ENCODE data around the gene MSI2.
A peak's percentile ranks its signal among the peaks of the same experiment; 100 is the strongest.

MSI2 gene

DNA sequence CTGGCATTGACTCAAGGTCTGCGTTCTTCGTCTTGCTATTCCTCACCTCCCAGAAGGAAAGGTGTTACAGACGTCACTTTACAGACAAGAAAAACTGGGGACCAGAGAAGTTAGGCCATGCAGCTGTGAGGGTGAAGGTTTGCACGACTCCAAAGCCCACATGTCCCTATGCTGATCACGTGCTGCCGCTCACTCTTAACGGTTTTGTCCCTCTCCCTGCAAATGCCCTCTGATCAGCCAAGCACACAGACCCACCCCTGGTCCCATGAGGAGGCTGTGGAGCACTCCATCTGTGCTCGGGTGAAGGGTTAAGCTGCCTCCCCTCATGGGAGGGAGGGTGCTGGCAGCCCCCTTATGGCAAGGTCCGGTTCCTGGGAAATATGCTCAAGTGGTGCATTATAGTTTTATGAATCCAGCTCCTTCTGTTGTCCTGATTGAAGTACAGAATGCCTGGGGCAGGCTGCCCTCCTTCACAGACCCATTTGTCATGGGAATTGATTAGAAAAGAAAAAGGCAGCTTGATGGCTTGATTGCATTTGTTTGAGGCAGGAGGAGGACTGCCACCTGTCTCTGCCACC, 470.0 kb downstream of the MSI2 start:
- Histone ChIP-seq H3K23ac (ENCODE audit: low read length) (no peak overlapping the region), H3K27ac (ENCODE audit: low read depth, low read length) (no peak overlapping the region), H3K79me2 (ENCODE audit: control insufficient read depth, insufficient read depth, low read length) (no peaks in the 10 kb centered on the region), H2AK5ac (ENCODE audit: low read length) (no peak overlapping the region), H3K18ac (ENCODE audit: low read length) (no peak overlapping the region), H3K9ac (ENCODE audit: low read length) (no peak overlapping the region), H3K4me2 (ENCODE audit: low read length) (no peak overlapping the region), H2BK5ac (ENCODE audit: low read length) (no peak overlapping the region), H4K8ac (ENCODE audit: low read depth, low read length) (no peak overlapping the region), H4K5ac (ENCODE audit: low read length) (no peak overlapping the region), H3K27me3 (ENCODE audit: insufficient read depth, low read length, poor library complexity) (no peaks in the 10 kb centered on the region), H2BK15ac (replicated peaks; ENCODE audit: low read depth) (no peak overlapping the region), H3K4me3 (ENCODE audit: low read length) (no peak overlapping the region), H3K4me1 (ENCODE audit: control insufficient read depth, low read depth, low read length) (no peaks in the 10 kb centered on the region), H3K4ac (ENCODE audit: low read depth, low read length) (no peak overlapping the region), H3K56ac (ENCODE audit: low read length) (no peak overlapping the region), H3K79me1 (ENCODE audit: low read length) (no peaks in the 10 kb centered on the region), H2BK120ac (ENCODE audit: low read depth, low read length) (no peak overlapping the region), H3K36me3 (ENCODE audit: control insufficient read depth, insufficient read depth, low read length) (no peaks in the 10 kb centered on the region)
- DNase-seq: no peak
- WGBS (ENCODE audit: extremely low coverage, insufficient coverage, low lambda C conversion rate): no CpG with 5 or more reads among the region's 9 CpGs

DNA sequence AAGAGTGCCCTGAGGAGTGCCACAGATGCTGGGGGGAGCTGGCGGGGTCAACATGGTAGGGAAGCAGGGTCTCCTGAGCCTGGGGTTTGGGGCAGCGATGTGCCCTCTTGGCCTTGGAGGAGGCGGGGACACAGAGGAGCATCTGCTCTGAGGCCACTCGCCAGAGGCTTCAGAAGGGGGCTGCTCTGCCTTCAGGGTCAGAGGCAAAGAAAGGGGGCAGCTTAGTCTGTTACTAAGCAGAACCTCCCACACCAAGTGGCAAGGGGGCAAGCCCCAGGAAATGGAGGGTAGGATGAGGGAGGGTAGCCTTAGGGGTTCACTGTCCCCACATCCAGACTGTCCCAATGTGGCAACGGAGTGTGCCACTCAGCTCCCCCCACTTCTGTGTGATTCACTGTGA, 470.5 kb downstream of the MSI2 start:
- no peaks in the 10 kb centered on the region for H3K79me1 ChIP-seq (ENCODE audit: low read length)
- no peak overlapping the region for H3K9ac ChIP-seq (ENCODE audit: low read length)
- no peaks in the 10 kb centered on the region for H3K4me1 ChIP-seq (ENCODE audit: control insufficient read depth, low read depth, low read length)
- H3K4me3 ChIP-seq (ENCODE audit: low read length): no peak overlapping the region
- H3K4me2 ChIP-seq (ENCODE audit: low read length): no peak overlapping the region
- no peak overlapping the region for H4K8ac ChIP-seq (ENCODE audit: low read depth, low read length)
- H3K27ac ChIP-seq (ENCODE audit: low read depth, low read length): no peak overlapping the region
- H3K36me3 ChIP-seq (ENCODE audit: control insufficient read depth, insufficient read depth, low read length): no peaks in the 10 kb centered on the region
- no peak overlapping the region for H2BK15ac ChIP-seq (replicated peaks; ENCODE audit: low read depth)
- H3K56ac ChIP-seq (ENCODE audit: low read length): no peak overlapping the region
- H2BK120ac ChIP-seq (ENCODE audit: low read depth, low read length): no peak overlapping the region
- H3K23ac ChIP-seq (ENCODE audit: low read length): peak overlapping the region; percentile 30
- H2BK5ac ChIP-seq (ENCODE audit: low read length): no peak overlapping the region
- no peaks in the 10 kb centered on the region for H3K27me3 ChIP-seq (ENCODE audit: insufficient read depth, low read length, poor library complexity)
- DNase-seq: no peak
- no peak overlapping the region for H4K5ac ChIP-seq (ENCODE audit: low read length)
- no peak overlapping the region for H3K4ac ChIP-seq (ENCODE audit: low read depth, low read length)
- WGBS (ENCODE audit: extremely low coverage, insufficient coverage, low lambda C conversion rate): no CpG with 5 or more reads among the region's 5 CpGs
- H2AK5ac ChIP-seq (ENCODE audit: low read length): no peak overlapping the region
- H3K18ac ChIP-seq (ENCODE audit: low read length): no peak overlapping the region
- no peaks in the 10 kb centered on the region for H3K79me2 ChIP-seq (ENCODE audit: control insufficient read depth, insufficient read depth, low read length)

DNA sequence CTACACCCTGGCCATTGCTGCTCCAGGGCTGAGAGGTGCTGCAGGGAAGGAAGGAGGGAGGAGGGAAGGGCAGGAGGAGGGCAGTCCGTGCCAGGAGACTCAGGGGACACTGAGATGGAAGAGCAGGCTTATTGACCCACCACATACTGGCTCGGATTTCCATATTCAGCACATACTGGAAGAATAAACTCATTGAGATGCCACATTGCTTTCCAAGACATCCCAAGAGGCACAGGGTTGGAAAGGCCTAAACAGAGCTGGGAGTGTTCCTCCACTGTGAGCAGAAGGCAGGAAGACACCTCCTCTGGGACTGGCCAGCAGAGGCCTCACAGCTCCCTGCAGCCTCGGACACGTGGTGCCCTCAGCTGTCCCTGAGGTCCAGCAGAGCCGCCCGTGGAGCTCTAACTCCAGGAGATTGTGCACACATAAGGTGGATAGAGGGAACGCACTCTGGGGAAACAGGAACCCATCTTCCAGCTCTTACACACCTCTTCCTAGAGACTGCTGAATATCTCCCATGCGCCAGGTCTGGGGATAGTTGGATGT, 471.4 kb downstream of the MSI2 start:
- no peak overlapping the region for H3K18ac ChIP-seq (ENCODE audit: low read length)
- H3K23ac ChIP-seq (ENCODE audit: low read length): no peak overlapping the region
- no peaks in the 10 kb centered on the region for H3K79me2 ChIP-seq (ENCODE audit: control insufficient read depth, insufficient read depth, low read length)
- H3K4me3 ChIP-seq (ENCODE audit: low read length): no peak overlapping the region
- no peaks in the 10 kb centered on the region for H3K79me1 ChIP-seq (ENCODE audit: low read length)
- H2BK15ac ChIP-seq (replicated peaks; ENCODE audit: low read depth): no peak overlapping the region
- no peak overlapping the region for H2BK120ac ChIP-seq (ENCODE audit: low read depth, low read length)
- no peaks in the 10 kb centered on the region for H3K4me1 ChIP-seq (ENCODE audit: control insufficient read depth, low read depth, low read length)
- no peak overlapping the region for H3K4ac ChIP-seq (ENCODE audit: low read depth, low read length)
- no peak overlapping the region for H3K9ac ChIP-seq (ENCODE audit: low read length)
- no peak overlapping the region for H2BK5ac ChIP-seq (ENCODE audit: low read length)
- no peak for DNase-seq
- H3K27ac ChIP-seq (ENCODE audit: low read depth, low read length): no peak overlapping the region
- no peaks in the 10 kb centered on the region for H3K27me3 ChIP-seq (ENCODE audit: insufficient read depth, low read length, poor library complexity)
- H4K5ac ChIP-seq (ENCODE audit: low read length): no peak overlapping the region
- no peak overlapping the region for H3K4me2 ChIP-seq (ENCODE audit: low read length)
- no peak overlapping the region for H3K56ac ChIP-seq (ENCODE audit: low read length)
- H4K8ac ChIP-seq (ENCODE audit: low read depth, low read length): no peak overlapping the region
- no CpG with 5 or more reads among the region's 8 CpGs for WGBS (ENCODE audit: extremely low coverage, insufficient coverage, low lambda C conversion rate)
- H3K36me3 ChIP-seq (ENCODE audit: control insufficient read depth, insufficient read depth, low read length): no peaks in the 10 kb centered on the region
- no peak overlapping the region for H2AK5ac ChIP-seq (ENCODE audit: low read length)

DNA sequence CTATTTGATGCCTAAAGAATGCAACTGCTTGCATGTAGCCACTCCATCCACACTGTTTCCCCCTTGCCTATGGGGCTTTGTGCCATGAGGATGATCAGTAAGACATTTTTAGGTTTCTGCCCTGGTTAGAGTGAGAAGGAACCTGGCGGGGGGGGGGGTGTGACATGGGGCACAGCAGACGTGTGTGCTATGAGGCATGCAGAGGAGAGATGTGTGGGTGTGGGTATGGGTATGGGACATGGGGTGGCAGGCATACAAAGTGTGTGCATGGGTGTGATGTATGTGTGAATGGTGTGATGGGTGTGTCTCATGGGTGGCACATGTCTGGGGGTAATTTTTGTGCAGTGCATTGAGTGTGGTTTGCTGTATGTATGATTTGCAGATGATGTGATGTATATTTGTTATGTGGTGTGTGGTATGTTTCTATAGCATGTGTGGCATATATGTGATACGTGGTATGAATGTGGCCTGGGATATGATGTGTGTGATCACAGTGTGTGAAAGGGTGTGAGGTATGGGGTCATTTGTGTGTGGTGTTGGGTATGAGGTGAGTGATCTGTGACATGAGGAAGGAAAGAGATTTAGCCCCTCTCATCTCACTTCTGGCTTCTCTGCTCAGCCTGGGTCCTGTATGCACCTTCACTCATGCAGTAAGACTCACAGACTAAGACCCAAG, 473.8 kb downstream of the MSI2 start:
- Histone ChIP-seq H2BK5ac (ENCODE audit: low read length) (no peak overlapping the region), H3K4me1 (ENCODE audit: control insufficient read depth, low read depth, low read length) (no peaks in the 10 kb centered on the region), H3K56ac (ENCODE audit: low read length) (no peak overlapping the region), H3K4me2 (ENCODE audit: low read length) (no peak overlapping the region), H3K23ac (ENCODE audit: low read length) (no peak overlapping the region), H2AK5ac (ENCODE audit: low read length) (no peak overlapping the region), H3K36me3 (ENCODE audit: control insufficient read depth, insufficient read depth, low read length) (no peaks in the 10 kb centered on the region), H2BK120ac (ENCODE audit: low read depth, low read length) (no peak overlapping the region), H3K18ac (ENCODE audit: low read length) (no peak overlapping the region), H3K4ac (ENCODE audit: low read depth, low read length) (no peak overlapping the region), H3K79me1 (ENCODE audit: low read length) (no peaks in the 10 kb centered on the region), H2BK15ac (replicated peaks; ENCODE audit: low read depth) (no peak overlapping the region), H4K8ac (ENCODE audit: low read depth, low read length) (no peak overlapping the region), H4K5ac (ENCODE audit: low read length) (no peak overlapping the region), H3K27me3 (ENCODE audit: insufficient read depth, low read length, poor library complexity) (no peaks in the 10 kb centered on the region), H3K9ac (ENCODE audit: low read length) (no peak overlapping the region), H3K27ac (ENCODE audit: low read depth, low read length) (no peak overlapping the region), H3K4me3 (ENCODE audit: low read length) (no peak overlapping the region), H3K79me2 (ENCODE audit: control insufficient read depth, insufficient read depth, low read length) (no peaks in the 10 kb centered on the region)
- WGBS (ENCODE audit: extremely low coverage, insufficient coverage, low lambda C conversion rate): 100% methylated on average over 1 of the region's 3 CpGs
- no peak for DNase-seq

DNA sequence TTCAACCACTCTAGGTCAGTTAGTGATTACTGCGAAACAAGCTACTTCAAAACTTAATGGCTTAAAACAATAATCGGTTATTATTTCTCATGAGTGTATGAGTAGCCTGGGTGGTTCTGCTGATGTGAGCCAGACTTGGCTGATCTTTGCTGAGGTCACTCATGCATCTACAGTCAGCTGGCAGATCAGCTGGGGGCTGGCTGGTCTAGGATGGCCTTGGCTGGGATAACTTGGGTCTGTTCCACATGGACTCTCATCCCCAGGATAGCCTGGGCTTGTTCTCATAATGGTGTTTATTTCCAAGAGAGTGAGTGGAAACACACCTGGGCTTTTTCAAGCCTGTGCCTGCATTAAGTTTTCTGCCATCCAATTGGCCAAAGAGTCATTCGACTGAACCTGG, 475.7 kb downstream of the MSI2 start:
- no CpG with 5 or more reads among the region's 3 CpGs for WGBS (ENCODE audit: extremely low coverage, insufficient coverage, low lambda C conversion rate)
- Histone ChIP-seq H3K27ac (ENCODE audit: low read depth, low read length) (no peak overlapping the region), H3K36me3 (ENCODE audit: control insufficient read depth, insufficient read depth, low read length) (no peaks in the 10 kb centered on the region)

More for the DNA sequence above, 475.7 kb downstream of the MSI2 start:
- Histone ChIP-seq H3K18ac (ENCODE audit: low read length) (no peak overlapping the region), H3K56ac (ENCODE audit: low read length) (no peak overlapping the region), H4K5ac (ENCODE audit: low read length) (no peak overlapping the region), H3K79me2 (ENCODE audit: control insufficient read depth, insufficient read depth, low read length) (no peaks in the 10 kb centered on the region), H3K27me3 (ENCODE audit: insufficient read depth, low read length, poor library complexity) (no peaks in the 10 kb centered on the region), H3K4me2 (ENCODE audit: low read length) (no peak overlapping the region), H3K4me3 (ENCODE audit: low read length) (no peak overlapping the region), H2BK5ac (ENCODE audit: low read length) (no peak overlapping the region), H3K9ac (ENCODE audit: low read length) (no peak overlapping the region), H4K8ac (ENCODE audit: low read depth, low read length) (no peak overlapping the region), H3K23ac (ENCODE audit: low read length) (no peak overlapping the region), H3K79me1 (ENCODE audit: low read length) (no peaks in the 10 kb centered on the region), H2BK120ac (ENCODE audit: low read depth, low read length) (no peak overlapping the region), H3K4ac (ENCODE audit: low read depth, low read length) (no peak overlapping the region), H2BK15ac (replicated peaks; ENCODE audit: low read depth) (no peak overlapping the region), H2AK5ac (ENCODE audit: low read length) (no peak overlapping the region), H3K4me1 (ENCODE audit: control insufficient read depth, low read depth, low read length) (no peaks in the 10 kb centered on the region)
- DNase-seq: no peak
